AG10803 (cell line): ENCODE data around the gene B3GAT3.

Experiments
- DNase-seq: peaks from one replicate; pipeline ENCODE4 v3.0.0; 2010; ENCODE audit warnings: low read depth
- H3K4me3 ChIP-seq: 2 replicates; pipeline ENCODE4 v1.5.1; 2011; ENCODE audit warnings: mild to moderate bottlenecking, low read length, control low read depth
- TF ChIP-seq, protein P1 (sequence below): conservative IDR thresholded peaks from 2 replicates; pipeline ENCODE4 v1.5.1; 2011; ENCODE audit warnings: mild to moderate bottlenecking, low read length, control low read depth, inconsistent platforms

Gene B3GAT3

GRCh38 chr11:62608776-62609175, 13.0 kb downstream of the B3GAT3 start:
- TF ChIP-seq, protein P1, sequence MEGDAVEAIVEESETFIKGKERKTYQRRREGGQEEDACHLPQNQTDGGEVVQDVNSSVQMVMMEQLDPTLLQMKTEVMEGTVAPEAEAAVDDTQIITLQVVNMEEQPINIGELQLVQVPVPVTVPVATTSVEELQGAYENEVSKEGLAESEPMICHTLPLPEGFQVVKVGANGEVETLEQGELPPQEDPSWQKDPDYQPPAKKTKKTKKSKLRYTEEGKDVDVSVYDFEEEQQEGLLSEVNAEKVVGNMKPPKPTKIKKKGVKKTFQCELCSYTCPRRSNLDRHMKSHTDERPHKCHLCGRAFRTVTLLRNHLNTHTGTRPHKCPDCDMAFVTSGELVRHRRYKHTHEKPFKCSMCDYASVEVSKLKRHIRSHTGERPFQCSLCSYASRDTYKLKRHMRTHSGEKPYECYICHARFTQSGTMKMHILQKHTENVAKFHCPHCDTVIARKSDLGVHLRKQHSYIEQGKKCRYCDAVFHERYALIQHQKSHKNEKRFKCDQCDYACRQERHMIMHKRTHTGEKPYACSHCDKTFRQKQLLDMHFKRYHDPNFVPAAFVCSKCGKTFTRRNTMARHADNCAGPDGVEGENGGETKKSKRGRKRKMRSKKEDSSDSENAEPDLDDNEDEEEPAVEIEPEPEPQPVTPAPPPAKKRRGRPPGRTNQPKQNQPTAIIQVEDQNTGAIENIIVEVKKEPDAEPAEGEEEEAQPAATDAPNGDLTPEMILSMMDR, result no peak
- no peak for DNase-seq
- H3K4me3 ChIP-seq, result no peak overlapping the region

GRCh38 chr11:62607714-62608113, 14.1 kb downstream of the B3GAT3 start:
- DNase-seq, result no peak
- no peak overlapping the region for H3K4me3 ChIP-seq
- TF ChIP-seq, protein P1, result no peak

DNA sequence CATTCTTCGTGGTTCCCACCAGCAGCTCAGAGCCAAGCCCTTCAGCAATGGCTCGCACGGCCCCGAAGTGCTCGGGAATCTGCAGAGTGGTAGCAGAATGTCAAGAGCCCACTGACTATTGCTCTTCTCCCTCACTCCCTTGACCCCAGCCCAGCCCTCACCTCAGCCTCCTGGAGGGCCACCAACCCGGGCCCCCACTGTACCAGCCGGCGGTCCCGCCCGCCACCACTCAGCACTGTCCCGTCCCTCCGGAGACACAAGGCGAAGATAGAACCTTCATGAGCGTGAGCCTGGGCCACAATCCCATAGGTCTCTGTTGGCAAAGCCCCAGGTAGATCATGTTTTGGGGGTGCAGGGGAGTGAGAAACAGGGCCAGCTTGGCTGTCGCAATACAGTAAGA, 15.9 kb downstream of the B3GAT3 start:
- DNase-seq, result no peak
- H3K4me3 ChIP-seq, result no peak overlapping the region

DNA sequence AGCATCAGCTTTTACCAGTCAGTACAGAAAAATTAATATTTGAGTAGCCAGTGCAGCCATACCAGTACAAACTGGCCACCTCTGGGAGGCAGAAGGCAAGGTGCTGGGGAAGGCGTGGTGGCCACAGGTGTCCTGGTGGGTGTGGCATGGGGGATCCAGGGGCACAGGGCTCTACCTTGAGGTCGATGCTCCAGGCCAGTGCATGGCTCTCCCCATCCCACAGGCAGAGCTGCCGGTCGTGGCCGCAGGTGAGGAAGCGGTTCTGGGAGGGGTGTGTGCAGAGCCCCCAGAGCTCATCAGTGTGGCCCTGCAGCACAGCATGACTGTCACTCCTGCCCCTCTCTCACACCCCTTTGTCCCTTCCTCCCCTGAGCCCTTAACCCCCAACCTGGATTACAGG, 16.3 kb downstream of the B3GAT3 start:
- DNase-seq, result no peak
- H3K4me3 ChIP-seq, result no peak overlapping the region
- TF ChIP-seq, protein P1, result no peak

More for the DNA sequence above, 15.9 kb downstream of the B3GAT3 start:
- TF ChIP-seq, protein P1, result no peak

DNA sequence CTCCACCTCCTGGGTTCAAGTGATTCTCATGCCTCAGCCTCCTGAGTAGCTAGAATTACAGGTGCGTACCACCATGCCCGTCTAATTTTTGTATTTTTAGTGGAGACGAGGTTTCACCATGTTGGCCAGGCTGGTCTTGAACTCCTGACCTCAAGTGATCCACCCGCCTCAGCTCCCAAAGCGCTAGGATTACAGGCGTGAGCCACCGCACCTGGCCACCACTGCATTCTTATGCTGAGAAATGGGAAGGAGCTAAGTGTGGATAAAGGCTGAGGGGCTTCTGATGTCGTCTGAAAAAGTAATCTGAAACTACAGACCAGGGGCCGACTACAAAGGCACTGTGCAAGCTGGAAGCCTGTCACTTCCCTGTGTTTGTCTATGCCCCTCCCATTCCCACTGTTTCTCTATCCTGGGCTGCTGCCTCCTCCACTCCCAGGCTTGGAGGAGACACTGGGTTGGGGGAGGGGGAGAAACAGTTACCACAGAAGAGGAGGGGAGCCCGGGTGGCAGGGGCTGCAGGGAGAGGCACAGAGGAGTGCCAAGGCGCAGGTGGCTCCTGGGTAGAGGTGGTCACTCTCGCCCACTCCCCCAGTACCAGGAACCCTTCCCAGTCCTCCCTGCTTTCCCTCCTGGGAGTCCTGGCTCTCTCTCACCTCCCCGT, 17.2 kb downstream of the B3GAT3 start:
- TF ChIP-seq, protein P1, result no peak

DNA sequence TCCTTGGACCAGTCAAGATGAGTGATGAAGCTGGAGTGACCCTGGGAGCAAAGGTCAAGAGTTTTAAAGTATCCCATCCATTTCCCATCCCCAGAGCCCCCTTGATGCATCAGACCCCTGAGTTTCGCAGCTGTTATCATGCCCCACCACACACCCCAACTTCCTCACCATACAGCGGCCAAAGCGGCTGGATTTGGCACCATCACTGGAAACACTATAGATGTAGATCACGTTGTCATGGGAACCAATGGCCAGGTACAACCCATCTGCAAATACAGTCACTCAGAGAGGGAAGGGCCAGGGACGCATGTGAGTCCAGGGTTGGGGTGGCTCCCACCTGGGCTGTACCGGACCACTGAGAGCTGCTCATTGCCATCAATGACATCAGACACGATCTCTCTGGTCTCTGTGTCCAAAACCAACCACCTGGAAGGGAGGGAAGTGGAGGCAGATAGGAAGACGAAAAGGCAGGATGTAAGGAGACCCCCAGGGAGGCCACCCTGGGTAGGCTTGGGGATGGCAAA, 17.9 kb downstream of the B3GAT3 start:
- TF ChIP-seq, protein P1, result no peak
- DNase-seq, result no peak
- H3K4me3 ChIP-seq, result no peak overlapping the region

More for the DNA sequence above, 17.2 kb downstream of the B3GAT3 start:
- no peak overlapping the region for H3K4me3 ChIP-seq
- DNase-seq, result no peak

- peak overlapping the region; percentile 55 for H3K4me3 ChIP-seq
- TF ChIP-seq, protein P1, result no peak
- no peak for DNase-seq
Observed at GRCh38 chr11:62603072-62603408, 18.7 kb downstream of the B3GAT3 start.
